ENCODE results near the gene CFAP61. TPM values are rescaled to one million over a fixed set of nuclear protein-coding genes. Genes with fewer than 3 reads are reported as not detected.

The CFAP61 gene
- polyA plus RNA-seq, 1 of the 3 experiments (the other 2 are of a cell fraction), result 0.26 TPM

DNA sequence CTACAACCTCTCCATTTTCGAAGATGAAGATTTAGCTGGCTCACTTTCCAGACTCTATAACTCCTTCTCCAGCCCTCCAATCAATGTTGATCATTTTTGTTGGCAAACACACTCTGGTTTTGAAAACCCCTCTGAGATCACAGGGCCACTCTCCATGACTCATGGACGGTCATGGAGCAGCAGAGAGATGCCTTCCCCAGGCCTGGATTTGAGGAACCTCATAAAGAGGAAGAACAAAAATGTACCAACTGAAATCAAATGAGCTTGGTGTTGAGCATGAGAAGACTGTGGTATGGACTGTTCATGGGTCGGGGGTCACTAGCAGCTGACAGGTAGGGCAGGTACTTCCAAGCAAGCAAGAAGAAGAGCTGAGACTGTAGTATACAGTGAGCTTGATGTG, 202.8 kb downstream of the CFAP61 start:
- Histone ChIP-seq H3K27ac (ENCODE audit: low read depth in 2 of 2, low read length in 1 of 2) (no peak overlapping the region), H3K4me3 (ENCODE audit: low read depth in 2 of 2, low read length in 1 of 2) (no peak overlapping the region), H2AFZ (ENCODE audit: low read depth) (no peak overlapping the region), H3K4me2 (no peak overlapping the region), H3F3A (replicated peaks; ENCODE audit: insufficient read depth) (no peaks in the 10 kb centered on the region), H3K36me3 (replicated peaks in 1 of 2; ENCODE audit: control insufficient read depth in 1 of 2, insufficient read depth in 2 of 2, low read length in 1 of 2) (no peaks in the 10 kb centered on the region), H3K27me3 (ENCODE audit: insufficient read depth) (no peaks in the 10 kb centered on the region; the same call in 1 of the 2 replicates), H3K9me2 (no peaks in the 10 kb centered on the region), H3K79me2 (ENCODE audit: insufficient read depth) (no peaks in the 10 kb centered on the region), H3K4me1 (ENCODE audit: control insufficient read depth in 1 of 2, insufficient read depth in 2 of 2, low read depth in 1 of 2, low read length in 1 of 2) (peaks cover 0 to 9% of the 10 kb centered on the region in 2 experiments; a peak in 2 of 4 replicates), H3K9me3 (no peaks in the 10 kb centered on the region), H3K9ac (no peak overlapping the region), H4K20me1 (ENCODE audit: insufficient read depth) (no peaks in the 10 kb centered on the region)
- TF ChIP-seq RCOR1 (IDR thresholded peaks at IDR 0.05; ENCODE audit: low read length) (no peak), POLR2AphosphoS5 (IDR thresholded peaks at IDR 0.05; ENCODE audit: low read depth, low read length) (no peak), EP300 (IDR thresholded peaks at IDR 0.05; ENCODE audit: borderline replicate concordance in 1 of 2, low read depth in 1 of 2, low read length in 1 of 2) (no peak), JUND (IDR thresholded peaks at IDR 0.05) (no peak), TAF1 (IDR thresholded peaks at IDR 0.05; ENCODE audit: borderline replicate concordance, low read depth, low read length) (no peak), FOXJ3 (CRISPR knock-in tag; IDR thresholded peaks at IDR 0.05) (no peak), GABPA (IDR thresholded peaks at IDR 0.05; ENCODE audit: low read depth) (no peak)
- TF ChIP-seq, protein P1, sequence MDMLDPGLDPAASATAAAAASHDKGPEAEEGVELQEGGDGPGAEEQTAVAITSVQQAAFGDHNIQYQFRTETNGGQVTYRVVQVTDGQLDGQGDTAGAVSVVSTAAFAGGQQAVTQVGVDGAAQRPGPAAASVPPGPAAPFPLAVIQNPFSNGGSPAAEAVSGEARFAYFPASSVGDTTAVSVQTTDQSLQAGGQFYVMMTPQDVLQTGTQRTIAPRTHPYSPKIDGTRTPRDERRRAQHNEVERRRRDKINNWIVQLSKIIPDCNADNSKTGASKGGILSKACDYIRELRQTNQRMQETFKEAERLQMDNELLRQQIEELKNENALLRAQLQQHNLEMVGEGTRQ (IDR thresholded peaks at IDR 0.05; ENCODE audit: borderline replicate concordance, low read depth, low read length), result no peak
- TF ChIP-seq, protein P2, sequence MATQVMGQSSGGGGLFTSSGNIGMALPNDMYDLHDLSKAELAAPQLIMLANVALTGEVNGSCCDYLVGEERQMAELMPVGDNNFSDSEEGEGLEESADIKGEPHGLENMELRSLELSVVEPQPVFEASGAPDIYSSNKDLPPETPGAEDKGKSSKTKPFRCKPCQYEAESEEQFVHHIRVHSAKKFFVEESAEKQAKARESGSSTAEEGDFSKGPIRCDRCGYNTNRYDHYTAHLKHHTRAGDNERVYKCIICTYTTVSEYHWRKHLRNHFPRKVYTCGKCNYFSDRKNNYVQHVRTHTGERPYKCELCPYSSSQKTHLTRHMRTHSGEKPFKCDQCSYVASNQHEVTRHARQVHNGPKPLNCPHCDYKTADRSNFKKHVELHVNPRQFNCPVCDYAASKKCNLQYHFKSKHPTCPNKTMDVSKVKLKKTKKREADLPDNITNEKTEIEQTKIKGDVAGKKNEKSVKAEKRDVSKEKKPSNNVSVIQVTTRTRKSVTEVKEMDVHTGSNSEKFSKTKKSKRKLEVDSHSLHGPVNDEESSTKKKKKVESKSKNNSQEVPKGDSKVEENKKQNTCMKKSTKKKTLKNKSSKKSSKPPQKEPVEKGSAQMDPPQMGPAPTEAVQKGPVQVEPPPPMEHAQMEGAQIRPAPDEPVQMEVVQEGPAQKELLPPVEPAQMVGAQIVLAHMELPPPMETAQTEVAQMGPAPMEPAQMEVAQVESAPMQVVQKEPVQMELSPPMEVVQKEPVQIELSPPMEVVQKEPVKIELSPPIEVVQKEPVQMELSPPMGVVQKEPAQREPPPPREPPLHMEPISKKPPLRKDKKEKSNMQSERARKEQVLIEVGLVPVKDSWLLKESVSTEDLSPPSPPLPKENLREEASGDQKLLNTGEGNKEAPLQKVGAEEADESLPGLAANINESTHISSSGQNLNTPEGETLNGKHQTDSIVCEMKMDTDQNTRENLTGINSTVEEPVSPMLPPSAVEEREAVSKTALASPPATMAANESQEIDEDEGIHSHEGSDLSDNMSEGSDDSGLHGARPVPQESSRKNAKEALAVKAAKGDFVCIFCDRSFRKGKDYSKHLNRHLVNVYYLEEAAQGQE (IDR thresholded peaks at IDR 0.05; ENCODE audit: low read depth, low read length), result no peak
- TF ChIP-seq, protein P3, sequence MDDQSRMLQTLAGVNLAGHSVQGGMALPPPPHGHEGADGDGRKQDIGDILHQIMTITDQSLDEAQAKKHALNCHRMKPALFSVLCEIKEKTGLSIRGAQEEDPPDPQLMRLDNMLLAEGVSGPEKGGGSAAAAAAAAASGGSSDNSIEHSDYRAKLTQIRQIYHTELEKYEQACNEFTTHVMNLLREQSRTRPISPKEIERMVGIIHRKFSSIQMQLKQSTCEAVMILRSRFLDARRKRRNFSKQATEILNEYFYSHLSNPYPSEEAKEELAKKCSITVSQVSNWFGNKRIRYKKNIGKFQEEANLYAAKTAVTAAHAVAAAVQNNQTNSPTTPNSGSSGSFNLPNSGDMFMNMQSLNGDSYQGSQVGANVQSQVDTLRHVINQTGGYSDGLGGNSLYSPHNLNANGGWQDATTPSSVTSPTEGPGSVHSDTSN (IDR thresholded peaks at IDR 0.05), result no peak
- ChIA-PET CTCF (interaction anchor here (2.9 kb wide), 1 partner anchor 17 kb away, joined by 17 read pairs; no protein-coding TSS in a partner anchor), POLR2A (no interaction called here)
- no peak for DNase-seq
- WGBS (ENCODE audit: low lambda C conversion rate), result 19% methylated on average over 3 of the region's 3 CpGs

DNA sequence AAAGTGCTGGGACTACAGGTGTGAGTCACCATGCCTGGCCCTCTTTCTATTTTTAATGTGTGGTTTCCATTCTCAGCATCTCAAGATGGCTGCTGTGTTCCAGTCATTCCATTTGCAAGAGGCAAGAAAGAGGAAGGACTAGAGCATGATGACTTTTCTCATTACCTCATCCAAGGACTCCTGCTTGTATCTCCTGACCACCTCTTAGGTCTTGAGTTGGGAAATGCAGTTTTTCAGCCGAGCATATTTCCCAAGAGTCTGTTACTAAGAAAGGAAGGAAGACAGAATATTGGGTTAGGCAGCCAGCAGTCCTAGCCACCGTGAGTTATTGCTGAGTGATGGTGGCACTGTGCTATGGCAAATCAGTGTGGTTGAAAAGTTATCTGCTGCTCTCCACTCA, 207.2 kb downstream of the CFAP61 start:
- 4% methylated on average over 2 of the region's 2 CpGs for WGBS (ENCODE audit: low lambda C conversion rate)
- no peak overlapping the region for H3K9ac ChIP-seq
- no peak overlapping the region for H3K4me2 ChIP-seq
- no peaks in the 10 kb centered on the region for H4K20me1 ChIP-seq (ENCODE audit: insufficient read depth)
- H3K9me3 ChIP-seq, result no peaks in the 10 kb centered on the region
- no peaks in the 10 kb centered on the region for H3K79me2 ChIP-seq (ENCODE audit: insufficient read depth)
- H3K27me3 ChIP-seq (ENCODE audit: insufficient read depth), result no peaks in the 10 kb centered on the region
- no peaks in the 10 kb centered on the region for H3F3A ChIP-seq (replicated peaks; ENCODE audit: insufficient read depth)
- no peaks in the 10 kb centered on the region for H3K36me3 ChIP-seq (replicated peaks in 1 of 2; ENCODE audit: control insufficient read depth in 1 of 2, insufficient read depth in 2 of 2, low read length in 1 of 2)
- H2AFZ ChIP-seq (ENCODE audit: low read depth), result no peak overlapping the region
- H3K4me3 ChIP-seq (ENCODE audit: low read depth in 2 of 2, low read length in 1 of 2), result no peak overlapping the region
- no peaks in the 10 kb centered on the region for H3K4me1 ChIP-seq (ENCODE audit: control insufficient read depth in 1 of 2, insufficient read depth in 2 of 2, low read depth in 1 of 2, low read length in 1 of 2)
- no peak overlapping the region for H3K27ac ChIP-seq (ENCODE audit: low read depth in 2 of 2, low read length in 1 of 2)
- POLR2A ChIA-PET, result no interaction called here
- no peak for DNase-seq
- CTCF ChIA-PET, result interaction anchor here (1.6 to 2.3 kb wide), 2 partner anchors 22 kb away, joined by 6 to 9 read pairs; no protein-coding TSS in a partner anchor
- H3K9me2 ChIP-seq, result no peaks in the 10 kb centered on the region
- TF ChIP-seq MXI1 (IDR thresholded peaks at IDR 0.05; ENCODE audit: low read depth, low read length), result no peak
- TF ChIP-seq, protein P4, sequence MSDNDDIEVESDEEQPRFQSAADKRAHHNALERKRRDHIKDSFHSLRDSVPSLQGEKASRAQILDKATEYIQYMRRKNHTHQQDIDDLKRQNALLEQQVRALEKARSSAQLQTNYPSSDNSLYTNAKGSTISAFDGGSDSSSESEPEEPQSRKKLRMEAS (IDR thresholded peaks at IDR 0.05; ENCODE audit: low read depth), result no peak
- TF ChIP-seq NFIC (IDR thresholded peaks at IDR 0.05; ENCODE audit: borderline replicate concordance), result no peak
- no peak for TF ChIP-seq RCOR1 (IDR thresholded peaks at IDR 0.05; ENCODE audit: low read length)
- TF ChIP-seq, protein P3 (IDR thresholded peaks at IDR 0.05), result no peak
- no peak for TF ChIP-seq SIN3A (IDR thresholded peaks at IDR 0.05; ENCODE audit: borderline replicate concordance, low read depth, low read length)
- TF ChIP-seq, protein P5, sequence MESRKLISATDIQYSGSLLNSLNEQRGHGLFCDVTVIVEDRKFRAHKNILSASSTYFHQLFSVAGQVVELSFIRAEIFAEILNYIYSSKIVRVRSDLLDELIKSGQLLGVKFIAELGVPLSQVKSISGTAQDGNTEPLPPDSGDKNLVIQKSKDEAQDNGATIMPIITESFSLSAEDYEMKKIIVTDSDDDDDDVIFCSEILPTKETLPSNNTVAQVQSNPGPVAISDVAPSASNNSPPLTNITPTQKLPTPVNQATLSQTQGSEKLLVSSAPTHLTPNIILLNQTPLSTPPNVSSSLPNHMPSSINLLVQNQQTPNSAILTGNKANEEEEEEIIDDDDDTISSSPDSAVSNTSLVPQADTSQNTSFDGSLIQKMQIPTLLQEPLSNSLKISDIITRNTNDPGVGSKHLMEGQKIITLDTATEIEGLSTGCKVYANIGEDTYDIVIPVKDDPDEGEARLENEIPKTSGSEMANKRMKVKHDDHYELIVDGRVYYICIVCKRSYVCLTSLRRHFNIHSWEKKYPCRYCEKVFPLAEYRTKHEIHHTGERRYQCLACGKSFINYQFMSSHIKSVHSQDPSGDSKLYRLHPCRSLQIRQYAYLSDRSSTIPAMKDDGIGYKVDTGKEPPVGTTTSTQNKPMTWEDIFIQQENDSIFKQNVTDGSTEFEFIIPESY (IDR thresholded peaks at IDR 0.05; ENCODE audit: borderline replicate concordance, low read depth), result no peak
- no peak for TF ChIP-seq ELF1 (IDR thresholded peaks at IDR 0.05)
- no peak for TF ChIP-seq NRF1 (IDR thresholded peaks at IDR 0.05; ENCODE audit: low read depth, low read length)
- TF ChIP-seq GABPA (IDR thresholded peaks at IDR 0.05; ENCODE audit: low read depth), result no peak
- TF ChIP-seq, protein P6, sequence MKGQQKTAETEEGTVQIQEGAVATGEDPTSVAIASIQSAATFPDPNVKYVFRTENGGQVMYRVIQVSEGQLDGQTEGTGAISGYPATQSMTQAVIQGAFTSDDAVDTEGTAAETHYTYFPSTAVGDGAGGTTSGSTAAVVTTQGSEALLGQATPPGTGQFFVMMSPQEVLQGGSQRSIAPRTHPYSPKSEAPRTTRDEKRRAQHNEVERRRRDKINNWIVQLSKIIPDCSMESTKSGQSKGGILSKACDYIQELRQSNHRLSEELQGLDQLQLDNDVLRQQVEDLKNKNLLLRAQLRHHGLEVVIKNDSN (IDR thresholded peaks at IDR 0.05; ENCODE audit: borderline replicate concordance, low read depth), result no peak
